ENCODE measurements around the gene SMTN.

DNA sequence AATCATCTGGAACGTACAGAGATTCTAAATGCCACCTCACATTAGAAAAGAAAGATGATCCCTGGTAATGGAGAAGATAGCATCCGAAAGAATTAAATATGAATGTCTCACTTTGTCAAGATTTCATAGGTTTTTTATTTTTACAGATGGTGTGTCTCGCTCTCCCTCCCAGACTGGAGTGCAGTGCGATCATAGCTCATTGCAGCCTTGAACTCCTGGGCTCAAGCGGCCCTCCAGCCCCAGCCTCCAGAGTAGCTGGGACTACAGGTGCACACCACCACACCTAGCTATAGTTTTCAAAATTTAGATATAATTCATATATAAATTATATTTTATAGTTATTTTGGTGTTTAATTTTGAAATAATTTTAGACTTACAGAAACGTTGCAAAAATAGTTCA is 16.7 kb upstream of the SMTN start:
- TF ChIP-seq, protein P1, sequence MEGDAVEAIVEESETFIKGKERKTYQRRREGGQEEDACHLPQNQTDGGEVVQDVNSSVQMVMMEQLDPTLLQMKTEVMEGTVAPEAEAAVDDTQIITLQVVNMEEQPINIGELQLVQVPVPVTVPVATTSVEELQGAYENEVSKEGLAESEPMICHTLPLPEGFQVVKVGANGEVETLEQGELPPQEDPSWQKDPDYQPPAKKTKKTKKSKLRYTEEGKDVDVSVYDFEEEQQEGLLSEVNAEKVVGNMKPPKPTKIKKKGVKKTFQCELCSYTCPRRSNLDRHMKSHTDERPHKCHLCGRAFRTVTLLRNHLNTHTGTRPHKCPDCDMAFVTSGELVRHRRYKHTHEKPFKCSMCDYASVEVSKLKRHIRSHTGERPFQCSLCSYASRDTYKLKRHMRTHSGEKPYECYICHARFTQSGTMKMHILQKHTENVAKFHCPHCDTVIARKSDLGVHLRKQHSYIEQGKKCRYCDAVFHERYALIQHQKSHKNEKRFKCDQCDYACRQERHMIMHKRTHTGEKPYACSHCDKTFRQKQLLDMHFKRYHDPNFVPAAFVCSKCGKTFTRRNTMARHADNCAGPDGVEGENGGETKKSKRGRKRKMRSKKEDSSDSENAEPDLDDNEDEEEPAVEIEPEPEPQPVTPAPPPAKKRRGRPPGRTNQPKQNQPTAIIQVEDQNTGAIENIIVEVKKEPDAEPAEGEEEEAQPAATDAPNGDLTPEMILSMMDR (conservative IDR thresholded peaks at IDR 0.05; ENCODE audit: low read depth, low read length) = no peak
- TF ChIP-seq EZH2phosphoT487 (IDR thresholded peaks at IDR 0.05; ENCODE audit: borderline replicate concordance, low read length) (no peak), EZH2 (IDR thresholded peaks at IDR 0.05; ENCODE audit: low read length, unreplicated experiment) (no peak)

Measured in PC-3 (cell line).